ENCODE measurements around the gene TAOK1. TPM values are rescaled to one million over a fixed set of nuclear protein-coding genes. Genes with fewer than 3 reads are reported as not detected.

TAOK1 gene
- total RNA-seq, 4 donors from 2014 or later, result 28.7 to 104 (median 42.8) TPM

- no peak overlapping the region for H3K4me3 ChIP-seq
- no peaks in the 10 kb centered on the region for H3K27me3 ChIP-seq
- TF ChIP-seq POLR2A (IDR thresholded peaks at IDR 0.05) (no peak), CTCF (IDR thresholded peaks at IDR 0.05) (no peak)
- no peak for DNase-seq
- no peaks in the 10 kb centered on the region for H3K4me1 ChIP-seq
- no peaks in the 10 kb centered on the region for H3K9me3 ChIP-seq
- H3K36me3 ChIP-seq, result no peaks in the 10 kb centered on the region
- H3K27ac ChIP-seq, result no peak overlapping the region
These were observed 43.7 kb upstream of the TAOK1 start for GRCh38 chr17:29346462-29346861.

- DNase-seq, result no peak
These were observed 42.1 kb upstream of the TAOK1 start for GRCh38 chr17:29347831-29348629.

GRCh38 chr17:29349409-29349808, 40.8 kb upstream of the TAOK1 start:
- Histone ChIP-seq H3K4me1 (no peaks in the 10 kb centered on the region), H3K9me3 (no peaks in the 10 kb centered on the region), H3K27me3 (no peaks in the 10 kb centered on the region), H3K4me3 (no peak overlapping the region), H3K36me3 (no peaks in the 10 kb centered on the region), H3K27ac (no peak overlapping the region)
- no peak for TF ChIP-seq POLR2A (IDR thresholded peaks at IDR 0.05)
- TF ChIP-seq CTCF (IDR thresholded peaks at IDR 0.05), result no peak
- DNase-seq, result no peak

More at GRCh38 chr17:29347831-29348629, 42.1 kb upstream of the TAOK1 start:
- Histone ChIP-seq H3K4me1 (no peaks in the 10 kb centered on the region), H3K27me3 (no peaks in the 10 kb centered on the region), H3K27ac (no peak overlapping the region), H3K36me3 (no peaks in the 10 kb centered on the region), H3K4me3 (no peak overlapping the region), H3K9me3 (no peaks in the 10 kb centered on the region)
- TF ChIP-seq CTCF (IDR thresholded peaks at IDR 0.05), result no peak
- TF ChIP-seq POLR2A (IDR thresholded peaks at IDR 0.05), result no peak

- H3K27ac ChIP-seq, result no peak overlapping the region
- no peak for DNase-seq
- TF ChIP-seq CTCF (IDR thresholded peaks at IDR 0.05) (no peak), POLR2A (IDR thresholded peaks at IDR 0.05) (no peak)
- H3K9me3 ChIP-seq, result no peaks in the 10 kb centered on the region
- H3K4me1 ChIP-seq, result no peaks in the 10 kb centered on the region
- H3K4me3 ChIP-seq, result no peak overlapping the region
- no peaks in the 10 kb centered on the region for H3K36me3 ChIP-seq
- H3K27me3 ChIP-seq, result no peaks in the 10 kb centered on the region
These were observed 38.0 kb upstream of the TAOK1 start for GRCh38 chr17:29352146-29352545.

GRCh38 chr17:29357232-29357631, 32.9 kb upstream of the TAOK1 start:
- H3K27ac ChIP-seq, result no peak overlapping the region
- no peak overlapping the region for H3K4me3 ChIP-seq
- no peaks in the 10 kb centered on the region for H3K4me1 ChIP-seq
- TF ChIP-seq POLR2A (IDR thresholded peaks at IDR 0.05) (no peak), CTCF (IDR thresholded peaks at IDR 0.05) (no peak)
- H3K9me3 ChIP-seq, result no peaks in the 10 kb centered on the region
- no peaks in the 10 kb centered on the region for H3K27me3 ChIP-seq
- no peak for DNase-seq
- no peaks in the 10 kb centered on the region for H3K36me3 ChIP-seq

All from Peyer's patch (tissue), 4 donors.